Suppressor macrophage treated with lipopolysaccharide for 4 hours (primary cell): ENCODE results near the gene EPB41L5.
"Not testable (repeated sequence)": the region's sequence is repeated elsewhere in the genome, so short reads cannot be mapped to it uniquely, and the experiment has no call there.

ENCODE experiments used
- DNase-seq: peaks from one replicate; pipeline ENCODE4 v3.0.0-alpha.2; 2020

Gene EPB41L5

GRCh38 chr2:120029672-120030640 is 17.1 kb downstream of the EPB41L5 start:
- DNase-seq = no peak

- no peak for DNase-seq
Observed at GRCh38 chr2:120032297-120032696, 19.4 kb downstream of the EPB41L5 start.

- no peak for DNase-seq
Observed at GRCh38 chr2:120034027-120034426, 21.1 kb downstream of the EPB41L5 start.

GRCh38 chr2:120034621-120035020 is 21.7 kb downstream of the EPB41L5 start:
- no peak for DNase-seq

- no peak for DNase-seq
Observed at GRCh38 chr2:120036145-120036544, 23.3 kb downstream of the EPB41L5 start.

GRCh38 chr2:120037995-120038541 is 25.2 kb downstream of the EPB41L5 start:
- DNase-seq = no peak

- no peak for DNase-seq
Observed at GRCh38 chr2:120042359-120042758, 29.5 kb downstream of the EPB41L5 start.

GRCh38 chr2:120044336-120044735 is 31.5 kb downstream of the EPB41L5 start:
- peak; percentile 16 for DNase-seq

- DNase-seq = not testable (repeated sequence)
Observed at GRCh38 chr2:120045775-120046174, 32.9 kb downstream of the EPB41L5 start.

- not testable (repeated sequence) for DNase-seq
Observed at GRCh38 chr2:120046252-120046651, 33.4 kb downstream of the EPB41L5 start.

- DNase-seq = no peak
Observed at GRCh38 chr2:120052597-120052996, 39.7 kb downstream of the EPB41L5 start.

GRCh38 chr2:120053891-120054290 is 41.0 kb downstream of the EPB41L5 start:
- DNase-seq = no peak

GRCh38 chr2:120059483-120059882 is 46.6 kb downstream of the EPB41L5 start:
- no peak for DNase-seq

GRCh38 chr2:120060088-120060623 is 47.3 kb downstream of the EPB41L5 start:
- DNase-seq = no peak

- no peak for DNase-seq
Observed at GRCh38 chr2:120064664-120065063, 51.8 kb downstream of the EPB41L5 start.

GRCh38 chr2:120066800-120067547 is 54.1 kb downstream of the EPB41L5 start:
- no peak for DNase-seq

- DNase-seq = not testable (repeated sequence)
Observed at GRCh38 chr2:120068040-120068658, 55.3 kb downstream of the EPB41L5 start.

- DNase-seq = no peak
Observed at GRCh38 chr2:120075545-120075944, 62.7 kb downstream of the EPB41L5 start.

GRCh38 chr2:120077896-120078295 is 65.0 kb downstream of the EPB41L5 start:
- DNase-seq = peak; percentile 38

- DNase-seq = no peak
Observed at GRCh38 chr2:120079647-120080046, 66.8 kb downstream of the EPB41L5 start.

GRCh38 chr2:120091436-120091835 is 78.6 kb downstream of the EPB41L5 start:
- no peak for DNase-seq

GRCh38 chr2:120094795-120095194 is 81.9 kb downstream of the EPB41L5 start:
- DNase-seq = no peak

- DNase-seq = no peak
Observed at GRCh38 chr2:120100627-120101026, 87.8 kb downstream of the EPB41L5 start.
